HEK293 (cell line): ENCODE results near the gene TSC22D1.

Source experiments
- CTCF ChIA-PET: fragments of 350-600 bp; formaldehyde crosslinking; extraction: SDS; loops from one replicate; lab custom pipeline; 2021; ENCODE audit warnings: antibody characterized with exemption; lab: Yijun Ruan, JAX
- POLR2A ChIA-PET: fragments of 300-600 bp; formaldehyde crosslinking; extraction: SDS; loops from one replicate; lab custom pipeline; 2020; ENCODE audit warnings: antibody characterized with exemption, inconsistent platforms; lab: Yijun Ruan, JAX
- H3K27ac ChIP-seq: fragments of 200-500 bp; sonication (Bioruptor generic); 2 replicates; pipeline ENCODE4 v1.5.1; 2014; ENCODE audit warnings: low read depth, low read length, control low read depth, inconsistent platforms; ENCODE audit errors: extremely low read depth
- H3K36me3 ChIP-seq, 2 experiments: fragments of 200-500 bp in 1 of 2; sonication (Bioruptor generic) in 1 of 2; 1 replicate in 1 of 2; 2 replicates in 1 of 2; pipeline ENCODE4 v1.5.1; 2014 to 2017; ENCODE audit warnings: inconsistent platforms in 2 of 2, low read length in 2 of 2; ENCODE audit not compliant: control insufficient read depth in 2 of 2, insufficient read depth in 1 of 2
- H3K4me1 ChIP-seq: fragments of 200-500 bp; sonication (Bioruptor generic); 2 replicates; pipeline ENCODE4 v1.5.1; 2014; ENCODE audit warnings: mild to moderate bottlenecking, low read length, inconsistent platforms; ENCODE audit not compliant: control insufficient read depth, insufficient read depth
- H3K4me3 ChIP-seq: 2 replicates; pipeline ENCODE4 v1.5.1; 2011; ENCODE audit warnings: low read depth, mild to moderate bottlenecking, control low read depth, low read length, moderate library complexity
- H3K9me3 ChIP-seq: fragments of 200-500 bp; sonication (Bioruptor generic); 2 replicates; pipeline ENCODE4 v1.5.1; 2014; ENCODE audit warnings: low read depth, low read length, inconsistent platforms; ENCODE audit not compliant: control insufficient read depth, insufficient read depth
- ATF2 ChIP-seq: fragments of 450-650 bp; formaldehyde crosslinking; IDR thresholded peaks from 2 replicates; pipeline ENCODE4 v1.5.1; 2016; ENCODE audit warnings: missing biosample characterization, missing genetic modification characterization, low read depth
- ZBTB8A ChIP-seq: fragments of 450-650 bp; formaldehyde crosslinking; IDR thresholded peaks from 2 replicates; pipeline ENCODE4 v1.5.1; 2016; ENCODE audit warnings: missing biosample characterization, missing genetic modification characterization
- ZIC2 ChIP-seq: fragments of 450-650 bp; formaldehyde crosslinking; IDR thresholded peaks from 2 replicates; pipeline ENCODE4 v1.5.1; 2016; ENCODE audit warnings: missing biosample characterization, missing genetic modification characterization
- ZNF274 ChIP-seq, 2 experiments: fragments of 200-500 bp in 1 of 2; fragments of 450-650 bp in 1 of 2; sonication (Bioruptor generic) in 1 of 2; formaldehyde crosslinking in 1 of 2; IDR thresholded peaks; 2 replicates each; pipeline versions ENCODE4 v1.5.1 to v1.6.1; 2014 to 2016; ENCODE audit warnings: borderline replicate concordance in 1 of 2, inconsistent platforms in 1 of 2, low read length in 1 of 2, missing biosample characterization in 1 of 2, missing genetic modification characterization in 1 of 2
- ZNF292 ChIP-seq: fragments of 450-650 bp; formaldehyde crosslinking; IDR thresholded peaks from 2 replicates; pipeline ENCODE4 v1.5.1; 2016; ENCODE audit warnings: low read depth, missing biosample characterization, missing genetic modification characterization, borderline replicate concordance
- ZNF350 ChIP-seq: fragments of 450-650 bp; formaldehyde crosslinking; IDR thresholded peaks from 2 replicates; pipeline ENCODE4 v1.5.0; 2017; ENCODE audit warnings: missing biosample characterization, mild to moderate bottlenecking, missing genetic modification characterization
- ZNF426 ChIP-seq: fragments of 450-650 bp; formaldehyde crosslinking; IDR thresholded peaks from 2 replicates; pipeline ENCODE4 v1.5.1; 2017; ENCODE audit warnings: missing biosample characterization, missing genetic modification characterization, mild to moderate bottlenecking, inconsistent platforms, moderate library complexity
- ZNF488 ChIP-seq: fragments of 450-650 bp; formaldehyde crosslinking; IDR thresholded peaks from 2 replicates; pipeline ENCODE4 v1.5.1; 2016; ENCODE audit warnings: missing biosample characterization, missing genetic modification characterization
- ZNF501 ChIP-seq: fragments of 450-650 bp; formaldehyde crosslinking; IDR thresholded peaks from 2 replicates; pipeline ENCODE4 v1.5.1; 2016; ENCODE audit warnings: missing biosample characterization, missing genetic modification characterization
- ZNF580 ChIP-seq: fragments of 450-650 bp; formaldehyde crosslinking; IDR thresholded peaks from 2 replicates; pipeline ENCODE4 v1.5.1; 2016; ENCODE audit warnings: missing biosample characterization, missing genetic modification characterization
- TF ChIP-seq, protein P1 (sequence below): fragments of 450-650 bp; formaldehyde crosslinking; IDR thresholded peaks from 2 replicates; pipeline ENCODE4 v1.5.1; 2016; ENCODE audit warnings: missing biosample characterization, missing genetic modification characterization
- TF ChIP-seq, protein P2 (sequence below): fragments of 450-650 bp; formaldehyde crosslinking; IDR thresholded peaks from 2 replicates; pipeline ENCODE4 v1.5.1; 2016; ENCODE audit warnings: missing biosample characterization, missing genetic modification characterization

Gene TSC22D1

DNA sequence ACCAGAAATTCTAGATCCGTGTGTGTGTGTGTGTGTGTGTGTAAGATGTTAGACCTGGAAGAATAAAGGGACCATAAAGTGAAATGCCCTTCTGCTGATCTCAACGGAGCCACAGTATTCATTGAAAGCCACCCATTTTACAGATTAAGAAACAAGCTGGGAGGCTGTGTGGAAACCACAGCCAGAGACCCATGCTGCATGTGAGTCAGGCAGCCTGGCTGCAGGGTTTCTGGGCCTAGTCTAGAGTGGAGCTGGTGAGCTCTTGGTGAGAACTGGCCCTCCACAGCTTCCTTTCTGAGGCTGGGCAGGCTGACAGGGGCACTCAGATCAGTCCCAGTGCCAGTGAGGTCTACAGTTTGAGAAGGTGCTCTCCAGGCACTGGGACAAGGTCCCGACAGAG is 127.3 kb downstream of the TSC22D1 start:
- POLR2A ChIA-PET, result no interaction called here
- TF ChIP-seq ATF2 (tag by site-specific recombination) (no peak), ZNF488 (no peak), ZBTB8A (tag by site-specific recombination) (no peak), ZNF274 (IDR thresholded peaks at IDR 0.05; ENCODE audit: low read length) (no peak), ZNF274 (tag by site-specific recombination; IDR thresholded peaks at IDR 0.05; ENCODE audit: borderline replicate concordance) (no peak), ZNF501 (tag by site-specific recombination) (no peak), ZIC2 (tag by site-specific recombination) (no peak)
- TF ChIP-seq, protein P1, sequence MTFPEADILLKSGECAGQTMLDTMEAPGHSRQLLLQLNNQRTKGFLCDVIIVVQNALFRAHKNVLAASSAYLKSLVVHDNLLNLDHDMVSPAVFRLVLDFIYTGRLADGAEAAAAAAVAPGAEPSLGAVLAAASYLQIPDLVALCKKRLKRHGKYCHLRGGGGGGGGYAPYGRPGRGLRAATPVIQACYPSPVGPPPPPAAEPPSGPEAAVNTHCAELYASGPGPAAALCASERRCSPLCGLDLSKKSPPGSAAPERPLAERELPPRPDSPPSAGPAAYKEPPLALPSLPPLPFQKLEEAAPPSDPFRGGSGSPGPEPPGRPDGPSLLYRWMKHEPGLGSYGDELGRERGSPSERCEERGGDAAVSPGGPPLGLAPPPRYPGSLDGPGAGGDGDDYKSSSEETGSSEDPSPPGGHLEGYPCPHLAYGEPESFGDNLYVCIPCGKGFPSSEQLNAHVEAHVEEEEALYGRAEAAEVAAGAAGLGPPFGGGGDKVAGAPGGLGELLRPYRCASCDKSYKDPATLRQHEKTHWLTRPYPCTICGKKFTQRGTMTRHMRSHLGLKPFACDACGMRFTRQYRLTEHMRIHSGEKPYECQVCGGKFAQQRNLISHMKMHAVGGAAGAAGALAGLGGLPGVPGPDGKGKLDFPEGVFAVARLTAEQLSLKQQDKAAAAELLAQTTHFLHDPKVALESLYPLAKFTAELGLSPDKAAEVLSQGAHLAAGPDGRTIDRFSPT (tag by site-specific recombination), result no peak
- CTCF ChIA-PET, result interaction anchor here (0.6 to 1.6 kb wide), 3 partner anchors 11 to 544 kb away, joined by 3 to 8 read pairs (median 6); no protein-coding TSS in a partner anchor
- Histone ChIP-seq H3K4me3 (no peak overlapping the region), H3K9me3 (no peaks in the 10 kb centered on the region), H3K27ac (no peak overlapping the region), H3K36me3 (no peaks in the 10 kb centered on the region), H3K4me1 (no peaks in the 10 kb centered on the region)

- no peaks in the 10 kb centered on the region for H3K36me3 ChIP-seq
- ChIA-PET POLR2A (no interaction called here), CTCF (interaction anchor here (0.6 to 1.6 kb wide), 2 partner anchors 10 to 540 kb away, joined by 3 to 6 read pairs; no protein-coding TSS in a partner anchor)
- no peak overlapping the region for H3K4me3 ChIP-seq
- TF ChIP-seq ZNF292 (tag by site-specific recombination) (no peak), ZNF580 (tag by site-specific recombination) (no peak), ZNF426 (tag by site-specific recombination) (no peak)
- no peaks in the 10 kb centered on the region for H3K4me1 ChIP-seq
- no peak overlapping the region for H3K27ac ChIP-seq
- no peaks in the 10 kb centered on the region for H3K9me3 ChIP-seq
Observed at GRCh38 chr13:44448373-44448772, 127.8 kb downstream of the TSC22D1 start.

- Histone ChIP-seq H3K4me3 (no peak overlapping the region), H3K9me3 (no peaks in the 10 kb centered on the region), H3K27ac (no peak overlapping the region), H3K36me3 (no peaks in the 10 kb centered on the region), H3K4me1 (no peaks in the 10 kb centered on the region)
- TF ChIP-seq, protein P2, sequence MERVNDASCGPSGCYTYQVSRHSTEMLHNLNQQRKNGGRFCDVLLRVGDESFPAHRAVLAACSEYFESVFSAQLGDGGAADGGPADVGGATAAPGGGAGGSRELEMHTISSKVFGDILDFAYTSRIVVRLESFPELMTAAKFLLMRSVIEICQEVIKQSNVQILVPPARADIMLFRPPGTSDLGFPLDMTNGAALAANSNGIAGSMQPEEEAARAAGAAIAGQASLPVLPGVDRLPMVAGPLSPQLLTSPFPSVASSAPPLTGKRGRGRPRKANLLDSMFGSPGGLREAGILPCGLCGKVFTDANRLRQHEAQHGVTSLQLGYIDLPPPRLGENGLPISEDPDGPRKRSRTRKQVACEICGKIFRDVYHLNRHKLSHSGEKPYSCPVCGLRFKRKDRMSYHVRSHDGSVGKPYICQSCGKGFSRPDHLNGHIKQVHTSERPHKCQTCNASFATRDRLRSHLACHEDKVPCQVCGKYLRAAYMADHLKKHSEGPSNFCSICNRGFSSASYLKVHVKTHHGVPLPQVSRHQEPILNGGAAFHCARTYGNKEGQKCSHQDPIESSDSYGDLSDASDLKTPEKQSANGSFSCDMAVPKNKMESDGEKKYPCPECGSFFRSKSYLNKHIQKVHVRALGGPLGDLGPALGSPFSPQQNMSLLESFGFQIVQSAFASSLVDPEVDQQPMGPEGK, result no peak
- TF ChIP-seq ZNF350 (tag by site-specific recombination), result no peak
- ChIA-PET CTCF (no interaction called here), POLR2A (no interaction called here)
Observed at GRCh38 chr13:44447783-44448321, 128.3 kb downstream of the TSC22D1 start.
